ENCODE results near the gene SPTBN5.

Gene SPTBN5

GRCh38 chr15:41862515-41863116 lies 31.2 kb downstream of the SPTBN5 start:
- DNase-seq, result no peak

GRCh38 chr15:41861736-41862356 lies 32.0 kb downstream of the SPTBN5 start:
- DNase-seq, result no peak

DNA sequence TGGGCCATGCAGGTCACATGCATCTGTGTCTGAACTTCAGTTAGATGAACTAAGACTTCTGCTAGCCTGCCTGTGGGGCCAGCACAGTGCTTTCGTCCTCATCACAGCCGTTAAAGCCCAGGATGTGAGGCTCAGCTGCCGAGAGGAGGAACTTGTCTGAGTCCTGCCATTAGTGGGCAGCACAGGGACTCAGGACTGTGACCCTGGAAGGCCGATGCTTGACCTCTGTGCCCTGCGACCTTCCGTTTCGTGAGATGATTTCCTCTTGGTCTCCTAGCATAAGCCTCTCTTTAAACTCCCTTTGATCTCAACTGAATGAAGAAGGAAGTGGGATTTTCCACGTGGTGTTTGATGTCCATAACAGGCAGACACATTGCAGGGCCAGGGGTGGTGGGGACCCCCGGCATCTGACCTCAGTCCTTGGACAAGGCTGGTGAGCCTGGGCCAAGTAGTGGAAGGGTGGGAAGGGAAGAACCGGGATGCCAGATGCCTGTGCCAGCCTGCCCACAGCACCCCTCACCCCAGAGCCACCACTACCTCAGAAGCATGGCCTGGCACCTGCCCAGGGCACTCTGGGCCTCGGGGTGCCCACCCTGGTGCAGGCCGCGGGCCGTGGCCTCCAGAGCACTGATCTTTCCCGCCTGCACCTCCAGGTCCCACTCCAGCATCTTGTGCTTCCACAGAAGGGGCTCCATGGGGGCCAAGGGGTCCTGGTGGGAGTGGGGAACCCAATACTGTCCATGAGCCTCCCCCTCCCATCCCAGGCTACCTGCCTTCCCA lies 33.6 kb downstream of the SPTBN5 start:
- DNase-seq, result no peak

DNA sequence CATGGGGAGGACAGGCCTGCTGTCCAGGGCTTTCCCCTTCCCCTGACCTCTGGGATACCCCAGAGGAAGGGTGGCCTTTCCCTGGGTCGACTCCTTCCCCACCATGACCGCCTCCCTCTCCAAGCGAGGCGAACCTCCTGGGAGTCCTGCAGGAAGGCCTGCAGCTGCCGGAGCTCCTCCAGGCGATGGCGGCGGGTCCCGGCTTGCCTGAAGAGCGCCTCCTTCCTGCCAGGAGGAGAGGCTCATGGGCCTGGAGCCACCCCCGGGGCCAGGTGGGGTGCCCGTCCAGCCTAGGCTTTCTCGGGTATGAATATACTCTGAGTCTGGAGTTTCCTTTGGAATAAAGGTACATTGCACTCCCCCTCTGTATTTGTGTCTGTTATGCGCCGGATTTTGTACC lies 35.1 kb downstream of the SPTBN5 start:
- no peak for DNase-seq

GRCh38 chr15:41857316-41857715 lies 36.5 kb downstream of the SPTBN5 start:
- DNase-seq, result no peak

- DNase-seq, result no peak
Observed at GRCh38 chr15:41856716-41857115, 37.1 kb downstream of the SPTBN5 start.

DNA sequence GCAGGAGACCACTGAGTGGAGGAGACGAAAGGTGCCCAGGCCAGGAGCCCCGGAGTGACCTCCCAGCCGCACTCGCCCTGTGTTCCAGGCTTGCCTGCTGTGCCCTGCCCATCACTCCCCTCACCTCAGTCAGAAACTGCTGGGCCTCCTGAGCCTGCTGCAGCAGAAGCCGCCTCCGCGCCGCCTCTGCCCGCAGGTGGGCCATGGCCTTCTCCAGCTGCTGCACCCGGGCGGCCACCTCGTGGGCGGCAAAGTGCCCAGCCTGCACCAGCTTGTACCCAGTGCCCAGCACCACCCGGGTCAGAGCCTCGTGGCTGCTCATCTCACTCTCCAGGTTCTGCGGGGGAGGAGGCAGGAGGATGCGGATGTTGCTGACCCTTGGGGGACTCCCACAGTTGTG lies 37.6 kb downstream of the SPTBN5 start:
- no peak for DNase-seq

GRCh38 chr15:41855261-41855961 lies 38.4 kb downstream of the SPTBN5 start:
- DNase-seq, result no peak

GRCh38 chr15:41854443-41854842 lies 39.4 kb downstream of the SPTBN5 start:
- DNase-seq, result no peak

DNA sequence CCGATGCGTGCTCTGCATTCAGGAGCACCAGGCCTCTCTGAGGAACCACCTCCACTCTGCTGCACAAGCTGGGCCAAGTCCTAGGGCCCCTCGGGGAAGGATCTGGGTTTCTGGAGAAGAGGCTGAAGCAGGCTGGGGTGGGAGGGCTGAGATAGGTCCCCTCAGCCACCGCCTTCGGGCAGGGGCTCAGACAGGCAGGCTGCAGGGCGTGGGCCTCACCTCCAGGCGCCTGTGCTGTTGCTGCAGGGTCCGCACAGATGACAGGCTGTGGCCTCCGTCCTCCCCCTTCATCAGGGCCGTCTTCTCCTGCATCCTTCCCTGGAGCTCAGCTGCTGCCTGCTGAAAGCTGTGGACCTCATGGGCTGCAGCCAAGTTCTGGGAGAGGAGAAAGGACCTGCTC lies 40.0 kb downstream of the SPTBN5 start:
- no peak for DNase-seq

DNA sequence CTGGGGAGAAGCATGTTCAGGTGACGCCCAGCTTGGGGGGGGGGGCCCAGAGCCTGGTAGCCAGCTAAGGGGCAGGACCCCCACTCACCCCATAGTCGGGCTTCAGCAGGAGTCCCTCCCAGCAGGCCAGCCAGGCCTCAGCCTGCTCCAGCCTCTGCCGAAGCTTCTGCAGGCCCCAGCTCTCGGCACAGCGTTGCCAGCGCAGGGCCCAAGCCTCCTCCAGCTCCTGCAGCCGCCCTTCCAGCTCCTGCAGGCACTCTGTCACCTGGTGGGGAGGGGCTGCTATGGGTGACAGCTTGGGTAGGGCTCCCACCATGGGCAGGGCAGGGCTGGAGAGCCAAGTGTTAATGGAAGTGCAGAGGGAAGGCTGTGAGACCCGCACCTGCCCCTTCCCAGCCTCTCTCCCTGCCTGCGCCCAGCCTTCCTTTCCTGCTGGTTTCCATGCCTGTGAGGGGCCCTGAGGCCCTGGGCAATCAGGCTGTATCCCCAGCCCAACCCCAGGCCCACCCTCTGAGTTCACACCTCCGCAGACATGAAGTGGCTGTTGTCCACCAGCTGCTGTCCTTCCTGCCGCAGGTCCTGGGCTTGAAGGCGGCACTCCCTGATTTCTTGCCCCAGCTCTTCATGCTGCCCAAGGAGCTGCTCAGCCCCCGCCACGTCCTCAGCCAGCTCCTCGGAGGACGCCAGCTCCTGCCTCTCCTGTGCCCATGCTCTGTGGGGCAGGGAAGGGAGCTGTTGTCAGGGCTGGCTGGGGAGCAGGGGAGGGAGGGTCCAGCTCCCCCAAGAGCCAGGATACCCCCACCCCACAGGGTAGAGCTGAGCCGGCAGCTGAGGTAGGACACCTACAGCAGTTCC lies 40.9 kb downstream of the SPTBN5 start:
- DNase-seq, result no peak

DNA sequence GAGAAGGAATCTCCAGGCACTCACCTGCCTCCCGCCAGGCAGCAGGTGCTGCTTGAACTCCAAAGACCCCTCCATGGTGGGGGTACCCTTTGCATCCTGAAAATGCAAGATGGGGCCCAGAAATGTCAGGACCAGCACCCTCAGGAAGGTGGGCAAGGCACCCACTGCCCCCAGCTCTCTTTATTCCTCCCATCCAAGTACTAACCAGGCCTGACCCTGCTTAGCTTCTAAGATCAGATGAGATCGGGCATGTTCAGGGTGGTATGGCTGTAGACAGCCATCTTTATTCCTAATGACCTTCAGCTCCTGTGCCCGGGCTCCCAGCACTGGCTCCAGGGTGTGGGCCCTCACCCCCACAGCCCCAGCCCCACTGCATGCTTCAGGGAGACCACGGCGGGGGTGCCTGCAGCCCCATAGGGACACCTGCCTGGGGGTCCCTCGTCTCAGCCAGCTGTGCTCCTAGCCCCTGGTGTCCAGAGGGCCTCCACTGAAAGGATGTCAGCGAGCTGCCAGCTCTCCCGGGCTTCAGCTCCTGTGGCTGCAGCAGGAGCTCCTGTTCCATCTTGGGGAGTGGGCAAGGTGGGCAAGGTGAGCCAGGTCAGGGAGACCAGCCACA lies 42.0 kb downstream of the SPTBN5 start:
- DNase-seq, result no peak

DNA sequence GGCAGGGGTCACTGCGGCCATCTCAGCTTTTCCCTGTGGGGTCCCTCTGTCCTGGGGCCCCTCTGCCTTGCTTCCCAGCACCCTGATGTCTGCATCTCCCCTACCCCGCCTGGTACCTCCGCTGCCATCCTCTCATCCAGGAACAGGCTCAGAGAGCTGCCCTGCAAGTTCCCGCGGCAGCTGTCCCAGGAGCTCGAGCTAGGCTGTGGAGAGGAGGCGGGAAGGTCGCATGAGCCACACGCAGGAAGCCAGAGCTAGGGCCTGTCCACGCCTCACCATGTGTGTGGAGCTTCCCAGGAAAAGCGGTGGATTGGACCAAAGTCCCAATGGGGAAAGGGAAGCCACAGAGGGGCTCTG lies 42.7 kb downstream of the SPTBN5 start:
- DNase-seq, result no peak

GRCh38 chr15:41850482-41851166 lies 43.2 kb downstream of the SPTBN5 start:
- DNase-seq, result no peak

DNA sequence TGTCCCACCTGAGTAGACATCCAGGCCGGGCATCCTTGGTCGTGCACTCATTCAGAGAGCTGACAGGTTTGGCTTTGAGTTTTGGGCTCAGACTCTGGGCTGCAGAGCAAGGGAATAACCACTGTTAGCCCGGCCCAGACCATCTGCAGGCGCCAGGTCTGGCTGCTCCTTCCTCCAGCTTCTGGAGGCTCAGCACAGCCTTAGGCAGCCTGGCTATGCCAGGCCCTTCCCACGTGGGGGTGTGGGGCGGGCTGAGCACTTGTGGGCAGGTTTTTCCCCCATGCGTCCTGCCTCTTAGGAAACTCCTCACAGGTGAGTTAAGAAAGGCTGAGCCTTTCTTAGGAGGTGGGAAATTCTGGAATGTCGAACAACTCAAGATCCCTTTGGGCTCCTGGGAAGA lies 44.0 kb downstream of the SPTBN5 start:
- DNase-seq, result no peak

DNA sequence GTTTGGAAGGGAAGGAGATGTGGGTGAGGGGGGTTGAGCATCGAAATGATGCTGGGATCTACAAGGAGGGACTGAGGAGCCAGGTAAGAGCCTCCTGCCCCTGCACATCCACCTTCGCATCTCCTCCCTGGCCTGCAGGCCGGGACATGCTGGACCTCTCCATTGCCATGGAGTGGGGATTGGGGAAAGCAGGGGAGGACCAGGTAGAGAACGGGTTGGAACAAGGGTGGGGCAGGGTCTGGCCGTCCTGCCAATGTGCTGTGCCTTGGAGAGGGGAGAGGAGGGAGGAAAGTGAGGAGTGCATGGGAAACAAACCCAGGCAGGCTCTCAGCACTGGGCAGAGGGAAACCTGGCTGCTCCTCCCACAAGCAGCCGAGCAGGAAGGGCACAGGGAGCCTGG lies 44.6 kb downstream of the SPTBN5 start:
- DNase-seq, result no peak

DNA sequence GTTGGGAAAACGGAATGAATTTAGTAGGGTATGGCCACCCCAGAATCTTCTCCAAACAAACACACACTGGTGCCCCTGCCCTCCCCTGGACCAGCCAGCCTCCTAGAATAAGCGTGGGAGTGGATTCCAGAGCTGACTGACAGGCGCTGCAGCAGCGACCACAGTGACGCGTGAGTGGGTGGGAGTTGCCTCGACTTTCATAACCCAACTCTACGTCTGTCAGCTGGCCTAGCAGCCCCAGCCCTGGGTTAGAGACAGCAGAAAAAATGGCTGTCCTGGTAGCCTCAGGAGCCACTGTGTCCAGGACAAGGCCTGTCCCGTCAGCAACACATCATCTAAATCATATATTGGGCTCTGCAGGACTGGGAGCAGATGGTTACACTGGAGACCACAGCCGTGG lies 45.2 kb downstream of the SPTBN5 start:
- no peak for DNase-seq

DNA sequence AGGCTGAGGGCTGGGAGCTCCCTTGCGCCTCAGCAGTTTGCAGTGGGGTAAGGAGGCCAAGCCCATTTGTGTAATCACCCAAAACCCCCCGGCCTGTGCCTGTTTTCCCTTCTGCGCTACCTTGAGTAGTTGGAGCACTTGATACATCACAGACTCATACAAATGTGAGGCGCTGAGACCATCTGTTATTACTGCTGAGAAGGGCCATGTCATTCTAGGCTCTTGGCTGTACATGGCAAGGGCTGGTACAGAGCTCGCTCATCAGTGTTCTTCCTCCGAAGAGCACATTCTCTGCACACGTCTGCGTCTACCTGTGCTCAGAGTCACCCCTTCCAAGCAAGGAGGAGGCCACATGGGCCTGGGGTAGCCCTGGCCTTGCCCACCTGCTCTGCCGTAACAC lies 45.9 kb downstream of the SPTBN5 start:
- no peak for DNase-seq

DNA sequence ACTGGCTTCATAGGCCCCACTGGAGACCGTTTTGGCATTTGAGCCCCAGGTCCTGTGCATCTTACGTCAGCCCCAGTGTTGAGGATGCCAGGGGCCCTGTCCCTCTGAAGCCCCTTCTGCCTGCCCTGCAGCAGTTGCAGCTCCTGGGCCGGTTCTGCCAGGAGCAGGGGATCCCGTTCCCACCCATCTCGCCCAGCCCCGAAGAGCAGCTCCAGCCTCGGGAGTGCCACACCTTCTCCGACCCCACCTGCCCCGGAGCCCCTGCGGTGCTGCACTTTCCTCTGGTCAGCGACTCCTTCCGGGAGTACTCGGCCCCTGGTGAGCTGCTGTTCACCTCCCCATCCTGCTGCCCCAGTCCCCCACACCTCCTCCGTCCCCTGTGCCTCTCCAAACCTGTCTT lies 46.6 kb downstream of the SPTBN5 start:
- no peak for DNase-seq

GRCh38 chr15:41844814-41845213 lies 49.0 kb downstream of the SPTBN5 start:
- DNase-seq, result no peak

DNA sequence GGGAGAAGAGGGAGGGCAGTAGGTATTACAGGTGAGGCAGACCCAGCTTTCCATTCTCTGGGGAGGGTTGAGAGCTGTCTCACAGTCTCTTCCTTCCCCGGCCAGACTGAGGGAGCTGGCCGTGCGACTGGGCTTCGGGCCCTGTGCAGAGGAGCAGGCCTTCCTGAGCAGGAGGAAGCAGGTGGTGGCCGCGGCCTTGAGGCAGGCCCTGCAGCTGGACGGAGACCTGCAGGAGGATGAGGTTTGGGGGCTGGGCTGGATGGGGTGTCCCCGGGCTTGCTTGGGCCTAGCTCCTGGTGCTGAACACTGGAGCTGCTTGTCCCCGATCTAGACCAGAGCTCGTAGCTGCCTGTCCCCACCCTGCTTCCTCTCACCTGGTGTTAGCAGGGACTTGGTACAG lies 50.3 kb downstream of the SPTBN5 start:
- no peak for DNase-seq

DNA sequence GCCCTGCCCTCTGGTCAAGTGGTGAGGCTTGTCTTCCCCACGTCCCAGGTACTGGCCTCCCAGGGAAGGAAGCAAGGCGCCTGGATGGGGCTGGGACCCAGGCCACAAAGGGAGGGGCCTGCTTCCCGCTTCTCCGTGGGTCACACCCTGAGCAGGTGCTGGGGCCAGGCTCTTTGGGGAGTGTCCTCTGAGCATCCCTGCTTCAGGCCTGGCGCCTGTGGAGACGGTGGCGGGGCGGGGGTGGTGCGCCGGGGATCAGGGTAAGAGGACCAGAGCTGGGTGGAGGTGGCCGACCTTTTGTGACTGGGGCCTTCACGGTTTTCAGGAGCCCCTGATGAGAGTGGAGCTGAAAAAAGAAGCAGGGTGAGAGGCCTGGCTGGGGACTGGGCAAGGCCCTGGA lies 51.6 kb downstream of the SPTBN5 start:
- DNase-seq, result no peak
